GM19193 (cell line): ENCODE data around the gene ISCA2.

Experiments used
- POLR2A ChIP-seq: IDR thresholded peaks from 4 replicates; pipeline ENCODE4 v1.6.1; 2011; ENCODE audit not compliant: insufficient read depth, insufficient read length; ENCODE audit errors: extremely low read depth

ISCA2 gene

DNA sequence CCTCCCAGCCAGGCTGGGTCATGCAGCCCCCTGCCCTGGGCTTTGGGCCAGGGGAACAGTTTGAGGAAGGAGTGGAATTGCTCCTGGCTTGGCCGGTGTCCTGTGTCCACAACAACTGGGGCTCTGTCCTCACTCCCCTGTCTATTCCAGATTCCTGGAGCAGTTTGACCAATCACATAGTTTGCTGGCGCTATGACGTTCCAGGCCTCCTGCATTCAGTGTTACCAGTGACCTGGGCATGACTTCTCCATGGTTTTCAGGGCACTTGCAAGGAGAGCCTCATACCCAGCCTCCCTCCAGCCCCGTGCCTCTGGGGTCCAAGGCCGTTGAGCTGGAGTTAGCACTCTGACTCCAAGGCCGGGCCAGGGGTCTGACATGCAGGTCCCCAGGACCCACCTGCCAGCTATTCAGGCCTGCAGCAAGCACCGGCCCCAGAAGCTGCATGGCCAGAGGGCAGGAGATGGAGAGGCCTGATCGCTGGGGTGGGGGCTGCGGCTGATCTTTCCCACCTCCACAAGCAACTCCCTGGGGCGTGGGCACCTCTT lies 34.2 kb downstream of the ISCA2 start:
- TF ChIP-seq POLR2A: no peak

DNA sequence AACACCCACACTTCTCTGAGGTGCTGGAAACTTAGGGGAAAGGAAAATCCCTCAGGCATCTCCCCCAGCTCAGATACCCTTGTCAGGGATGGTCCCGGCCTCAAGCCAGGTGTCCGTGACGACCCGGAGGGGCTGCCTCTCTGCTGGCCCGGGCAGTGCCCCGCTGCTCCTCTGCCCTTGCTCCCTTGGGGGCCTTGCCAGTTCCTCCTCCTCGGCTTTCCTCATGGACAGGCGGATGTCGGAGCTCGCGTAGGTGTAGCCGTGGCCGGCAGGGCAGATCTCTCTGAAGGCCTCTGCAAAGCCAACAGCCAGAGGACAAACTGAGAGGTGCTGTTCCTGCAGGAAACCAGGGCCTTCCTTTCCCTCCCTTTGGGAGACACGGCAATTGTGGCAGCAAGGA lies 34.8 kb downstream of the ISCA2 start:
- TF ChIP-seq POLR2A: no peak

DNA sequence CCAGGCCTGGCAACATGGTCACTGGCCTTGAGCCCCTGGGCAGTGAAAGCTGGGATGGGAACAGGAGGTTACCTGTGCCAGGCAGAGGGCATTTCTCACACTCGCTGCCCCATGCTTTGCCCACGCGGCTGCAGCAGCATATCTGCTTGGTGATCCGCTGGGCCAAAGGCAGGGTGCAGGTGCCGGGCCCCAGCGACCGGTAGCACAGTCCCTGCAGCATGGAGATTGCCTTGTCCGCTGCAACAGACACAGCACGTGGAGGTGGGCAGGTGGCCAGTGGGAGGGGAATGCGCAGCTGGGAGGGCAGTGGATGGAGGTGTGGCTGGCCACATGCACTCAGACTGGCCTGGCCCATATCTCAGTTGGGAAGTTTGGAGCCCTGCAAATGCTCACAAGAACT lies 35.3 kb downstream of the ISCA2 start:
- no peak for TF ChIP-seq POLR2A

DNA sequence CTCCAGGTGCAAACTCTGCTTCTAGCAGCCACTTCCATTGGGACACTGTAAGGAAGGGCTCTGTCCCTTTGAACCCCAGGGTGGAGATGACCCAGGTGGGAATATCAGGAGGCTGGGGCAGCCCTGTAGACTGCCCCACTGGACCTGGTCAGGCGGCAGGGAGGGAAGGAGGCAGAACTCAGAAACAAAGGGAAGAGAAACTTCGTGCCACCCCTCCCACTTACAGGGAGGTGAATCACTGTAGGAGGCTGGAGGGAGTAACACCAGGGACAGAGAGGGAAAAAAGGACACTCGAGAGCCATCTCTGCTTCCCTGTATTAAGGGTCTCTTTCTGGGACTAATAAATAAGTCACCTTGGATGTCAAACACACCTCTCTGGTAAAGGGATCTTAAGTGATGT lies 37.4 kb downstream of the ISCA2 start:
- TF ChIP-seq POLR2A: no peak

DNA sequence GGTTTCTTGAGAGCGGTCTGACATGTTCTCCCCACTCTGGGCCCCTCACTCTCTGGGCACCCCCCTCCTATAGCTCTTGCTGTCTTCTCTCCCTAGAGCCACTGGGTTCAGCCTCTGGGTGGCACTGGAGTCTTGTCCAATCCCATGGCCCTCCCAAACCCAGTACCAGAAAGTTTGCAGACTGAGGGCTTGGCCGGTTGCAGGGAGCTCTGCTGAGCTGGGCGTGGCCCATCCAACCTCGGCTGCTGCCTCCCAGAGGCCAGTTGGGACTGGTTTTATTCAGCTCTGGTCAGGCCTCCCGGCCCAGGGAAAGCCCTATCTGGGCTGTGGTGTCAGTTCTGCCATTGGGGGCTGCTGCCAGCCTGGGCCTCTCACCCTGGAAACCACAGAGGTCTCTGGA lies 37.9 kb downstream of the ISCA2 start:
- no peak for TF ChIP-seq POLR2A

DNA sequence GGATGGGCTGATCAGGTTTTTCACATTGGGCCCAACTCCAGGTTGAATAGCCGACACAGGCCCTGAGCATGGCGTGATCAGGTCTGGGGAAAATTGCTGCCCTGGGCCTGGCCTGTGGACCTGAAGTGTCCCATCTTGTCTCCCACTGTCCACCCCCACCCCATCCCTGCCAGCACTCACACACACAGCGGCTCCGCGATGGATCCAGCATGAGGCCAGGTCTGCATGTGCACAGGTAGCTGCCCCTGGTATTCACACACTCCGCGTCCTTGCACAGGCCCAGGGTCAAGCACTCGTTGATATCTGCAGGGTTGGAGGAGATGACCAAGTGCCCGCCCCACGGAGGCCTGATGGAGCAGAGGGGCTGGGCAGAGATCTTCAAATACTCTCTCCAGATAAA lies 38.7 kb downstream of the ISCA2 start:
- TF ChIP-seq POLR2A: no peak

DNA sequence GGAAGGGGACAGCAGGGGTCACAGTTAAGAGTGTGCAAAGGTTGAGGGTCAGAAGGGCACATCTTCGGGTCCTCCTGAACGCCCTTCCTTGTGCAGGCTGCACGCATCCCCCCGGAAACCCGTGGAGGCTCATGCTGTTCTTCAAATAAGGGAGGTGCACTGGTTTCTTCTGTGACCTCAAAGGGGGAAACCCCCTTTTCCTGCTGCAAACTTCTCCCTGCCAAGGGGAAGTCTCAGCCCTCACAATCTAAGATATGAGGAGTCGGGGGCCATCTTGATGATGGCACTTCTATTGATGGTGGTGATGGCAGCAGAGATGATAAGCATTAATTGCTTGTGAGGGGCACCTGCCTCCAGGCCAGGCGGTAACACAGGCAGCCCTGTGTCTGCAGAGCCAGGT lies 40.0 kb downstream of the ISCA2 start:
- no peak for TF ChIP-seq POLR2A

DNA sequence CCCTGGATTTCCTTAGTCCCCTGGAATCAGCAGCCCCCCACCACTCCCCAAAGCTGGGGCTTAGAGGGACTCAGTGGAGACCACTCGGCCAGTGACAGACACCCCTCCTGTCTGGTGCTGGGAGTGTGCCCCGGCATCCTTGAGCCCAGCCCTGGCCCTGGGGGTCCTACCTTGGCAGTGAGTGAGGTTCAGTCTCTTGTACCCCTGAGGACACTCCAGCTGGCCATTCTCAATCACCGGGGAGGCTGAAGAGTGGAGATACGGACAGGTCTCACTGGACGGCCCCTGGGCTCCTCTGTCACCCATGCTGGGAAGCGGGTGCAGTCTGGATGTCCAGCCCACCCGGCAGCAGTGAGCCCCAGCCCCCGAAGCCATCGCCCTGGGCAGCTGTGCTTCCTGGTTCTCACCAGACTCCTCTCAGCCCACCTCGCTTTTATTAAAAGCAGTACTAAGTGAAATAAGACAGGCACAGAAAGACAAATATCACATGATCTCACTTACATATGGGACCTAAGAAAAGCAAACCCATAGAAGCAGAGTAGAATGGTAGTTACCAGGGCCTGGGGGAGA lies 42.3 kb downstream of the ISCA2 start:
- TF ChIP-seq POLR2A: no peak

DNA sequence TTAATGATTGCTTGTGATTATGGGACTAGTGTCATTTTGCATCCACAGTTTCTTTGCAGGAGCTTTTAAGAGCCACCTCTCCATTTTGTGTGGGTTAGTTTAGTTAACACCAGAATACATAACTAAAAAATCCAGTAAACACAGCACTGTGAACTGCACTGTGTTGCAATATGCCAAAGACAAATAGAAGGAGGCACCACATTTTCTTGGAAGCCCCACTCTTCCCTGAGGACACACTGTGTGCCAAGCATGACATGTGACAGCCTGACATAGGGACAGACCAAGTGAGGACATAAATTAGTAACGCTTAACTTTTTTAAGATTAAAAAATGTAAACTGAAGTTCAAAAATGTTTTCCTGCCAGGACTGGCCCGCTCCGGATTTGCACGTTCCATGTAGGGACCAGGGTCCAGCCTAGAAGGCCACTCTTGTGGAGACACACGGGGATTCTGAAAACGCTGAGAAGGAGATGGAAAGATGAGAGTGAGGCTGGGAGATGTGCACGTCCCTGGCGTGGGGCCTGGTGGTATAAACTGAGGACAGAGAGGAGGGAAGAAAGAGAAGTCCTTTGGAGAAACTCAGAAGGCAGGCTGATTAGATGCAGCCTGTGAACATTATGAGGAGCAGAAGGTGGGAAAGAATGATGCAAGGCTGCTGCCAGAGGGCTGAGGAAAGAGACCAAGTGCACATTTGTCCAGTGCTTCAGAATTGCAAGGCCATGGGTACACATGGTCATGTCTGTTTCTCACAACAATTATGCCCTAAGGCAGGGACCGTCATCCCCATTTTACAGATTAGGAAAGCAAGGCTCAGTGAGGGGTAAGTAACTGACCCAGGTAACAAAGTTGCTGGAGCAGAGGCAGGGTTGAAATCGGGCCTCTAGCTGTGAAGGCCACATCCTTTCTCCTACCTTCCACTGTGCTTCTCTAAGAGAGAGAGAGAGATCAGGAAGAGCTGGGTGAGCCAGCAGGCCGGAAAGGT lies 45.1 kb downstream of the ISCA2 start:
- no peak for TF ChIP-seq POLR2A

DNA sequence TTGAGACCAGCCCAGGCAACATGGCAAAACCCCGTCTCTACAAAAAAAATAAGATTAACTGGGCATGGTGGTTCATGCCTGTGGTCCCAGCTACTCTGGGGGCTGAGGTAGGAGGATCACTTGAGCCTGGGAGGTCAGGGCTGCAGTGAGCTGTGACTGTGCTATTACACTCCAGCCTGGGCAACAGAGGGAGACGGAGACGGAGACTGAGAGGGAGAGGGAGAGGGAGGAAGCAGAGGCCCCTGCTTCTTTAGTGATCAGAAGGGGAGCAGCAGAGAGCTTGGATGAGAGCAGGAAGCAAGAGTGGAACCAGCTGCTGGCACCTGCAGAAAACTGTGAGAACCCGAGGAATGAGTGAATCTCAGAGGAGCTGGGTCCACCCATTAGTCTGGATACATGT lies 45.9 kb downstream of the ISCA2 start:
- no peak for TF ChIP-seq POLR2A

DNA sequence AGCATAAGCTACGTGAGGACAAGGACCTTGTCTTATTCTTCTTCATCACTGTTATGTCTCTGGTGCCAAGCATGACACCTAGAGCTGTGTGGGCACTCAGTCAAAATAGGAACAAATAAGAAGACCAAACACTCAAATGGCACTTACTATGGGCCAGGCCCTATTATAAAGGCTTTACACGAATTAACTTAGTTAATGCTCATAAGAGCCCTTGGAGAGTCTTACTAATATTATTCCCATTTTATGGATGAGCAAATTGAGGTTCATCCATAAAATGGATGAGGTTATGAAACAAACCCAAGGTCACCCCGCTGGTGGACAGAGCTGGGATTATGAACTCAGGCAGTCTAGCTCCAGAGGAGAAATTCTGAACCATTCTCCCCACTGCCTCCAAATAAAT lies 47.7 kb downstream of the ISCA2 start:
- TF ChIP-seq POLR2A: no peak

DNA sequence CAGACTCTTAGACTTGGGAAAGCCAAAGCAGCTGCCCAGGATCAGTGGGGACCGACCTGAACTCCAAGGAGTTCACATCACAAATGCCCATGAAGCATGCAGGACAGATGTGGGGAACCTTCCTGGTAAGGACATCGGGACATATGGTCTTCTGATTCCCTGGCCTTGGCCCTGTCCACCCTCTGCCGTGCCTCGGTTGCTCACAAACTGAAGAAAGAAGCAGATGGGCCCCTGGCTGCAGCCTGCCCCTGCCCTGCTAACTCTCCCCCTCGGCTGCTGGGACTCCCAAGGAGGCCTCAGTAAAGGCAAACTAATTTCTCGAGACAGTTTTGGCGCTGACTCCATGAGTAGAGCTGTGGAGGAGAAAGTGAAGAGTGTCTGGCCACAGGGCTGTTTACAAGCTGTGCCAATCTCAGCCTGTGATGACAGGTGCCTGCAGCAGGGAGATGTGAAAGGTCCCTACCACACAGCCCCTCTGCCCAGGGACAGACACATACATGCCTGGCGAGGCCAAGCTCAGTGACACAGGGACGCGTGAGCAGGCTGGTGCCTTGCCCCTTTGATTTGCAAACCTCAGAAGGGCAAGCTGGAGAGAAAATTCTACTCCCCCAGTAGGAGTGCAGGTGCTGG lies 48.6 kb downstream of the ISCA2 start:
- no peak for TF ChIP-seq POLR2A

DNA sequence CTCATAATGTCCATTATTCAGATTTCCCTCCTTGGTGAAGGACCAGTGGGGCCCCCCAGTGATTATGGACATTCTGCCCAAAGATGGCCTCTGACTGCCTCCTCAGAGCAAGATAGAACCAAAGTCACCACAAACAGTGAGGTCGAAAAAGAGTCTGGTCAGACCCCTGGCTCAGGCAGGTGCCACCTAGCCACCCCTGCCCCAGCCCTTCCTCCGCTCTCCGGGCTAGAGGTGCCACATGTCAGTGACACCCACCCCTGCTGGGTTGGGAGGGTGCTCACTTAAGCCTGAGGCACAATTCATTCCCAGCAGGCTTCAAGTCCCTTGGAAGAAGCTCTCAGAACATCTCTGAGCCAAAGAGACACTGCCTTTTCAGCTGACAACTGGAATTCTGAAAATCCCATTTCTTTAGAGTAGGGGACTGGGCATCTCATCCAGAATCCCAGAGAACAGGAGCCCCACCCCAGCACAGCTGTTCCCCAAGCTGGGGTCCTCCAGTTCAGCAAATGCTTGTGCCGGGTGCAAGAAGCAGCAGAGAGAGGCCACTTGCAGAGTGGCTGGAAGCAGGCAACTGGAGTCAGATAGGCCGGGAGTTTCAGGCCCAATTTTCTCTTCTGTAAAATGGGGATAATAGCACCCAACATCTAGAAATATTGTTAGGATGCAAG lies 50.3 kb downstream of the ISCA2 start:
- TF ChIP-seq POLR2A: no peak

DNA sequence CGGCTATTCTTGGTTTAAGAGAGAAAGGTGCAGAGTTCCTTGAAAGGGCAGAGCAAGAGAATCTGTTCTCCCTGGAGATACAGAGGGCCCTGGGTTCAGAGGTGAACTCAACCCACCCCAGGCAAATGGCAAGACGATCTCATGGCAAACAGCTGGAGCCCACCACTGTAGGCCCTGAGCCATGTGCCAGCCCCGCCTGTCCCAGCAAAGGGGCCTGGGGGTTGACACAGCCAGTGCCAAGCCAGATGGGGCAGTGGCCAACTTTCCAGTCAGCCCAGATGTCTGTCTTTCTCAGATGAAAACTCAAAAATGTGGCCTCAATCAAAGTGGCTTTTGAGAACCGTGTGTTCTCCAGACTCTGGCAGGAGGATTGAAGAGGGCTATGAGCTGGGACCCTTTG lies 51.8 kb downstream of the ISCA2 start:
- no peak for TF ChIP-seq POLR2A

DNA sequence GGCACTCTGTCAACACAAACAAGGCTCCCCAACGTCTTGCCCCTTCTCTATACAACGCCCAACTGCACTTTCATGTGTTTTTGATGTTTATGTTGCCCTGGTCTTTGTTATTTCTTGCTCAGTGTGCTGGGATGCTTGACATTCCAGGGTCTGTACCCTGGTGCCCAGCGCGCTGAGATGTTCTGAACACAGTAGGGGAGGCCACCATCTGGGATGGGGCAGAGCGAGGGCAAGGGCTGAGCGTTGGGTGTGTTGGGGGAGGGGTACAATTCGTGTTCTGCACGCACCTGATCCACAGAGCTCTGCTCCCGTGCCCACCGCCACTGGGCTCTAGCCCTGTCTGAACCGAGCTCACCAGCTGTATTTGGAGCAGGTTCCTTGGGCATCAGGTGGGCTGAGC lies 52.9 kb downstream of the ISCA2 start:
- no peak for TF ChIP-seq POLR2A
